Right lobe of liver (tissue), 6 donors: ENCODE measurements around the gene UBASH3B. TPM values are rescaled to one million over a fixed set of nuclear protein-coding genes. Genes with fewer than 3 reads are reported as not detected.

Source experiments
- ATAC-seq, 4 donors: fragments of 200-7000 bp; cut with Tn5 transposase; one replicate each; pipeline ENCODE4 v1.9.1; 2020; ENCODE audit warnings: mild to moderate bottlenecking in 4 of 4, moderate library complexity in 4 of 4
- DNase-seq, 3 donors: peaks; one replicate each; pipeline ENCODE4 v3.0.0-alpha.2; 2020
- H3K27ac ChIP-seq, 3 donors: fragments of 200-600 bp; one replicate each; pipeline ENCODE4 v1.8.0; 2022
- H3K27me3 ChIP-seq, 2 donors: fragments of 200-600 bp; one replicate each; pipeline ENCODE4 v1.8.0; 2022
- H3K36me3 ChIP-seq, 4 donors: fragments of 200-600 bp; sonication (generic) in 1 of 4; one replicate each; pipeline versions ENCODE4 v1.5.1 to v1.8.0; 2017 to 2022; ENCODE audit warnings: control low read depth in 1 of 4
- H3K4me1 ChIP-seq, 4 donors: fragments of 200-600 bp; sonication (generic) in 1 of 4; one replicate each; pipeline versions ENCODE4 v1.5.1 to v1.8.0; 2017 to 2022; ENCODE audit warnings: control low read depth in 1 of 4
- H3K4me3 ChIP-seq, 3 donors: fragments of 200-600 bp; one replicate each; pipeline ENCODE4 v1.8.0; 2022
- H3K9me3 ChIP-seq, 4 donors: fragments of 200-600 bp; sonication (generic) in 1 of 4; one replicate each; pipeline versions ENCODE4 v1.5.1 to v1.8.0; 2017 to 2022; ENCODE audit warnings: control low read depth in 1 of 4
- POLR2A ChIP-seq: fragments of 450-650 bp; IDR thresholded peaks from one replicate; pipeline ENCODE4 v1.6.1; 2017; ENCODE audit warnings: antibody characterized with exemption, mild to moderate bottlenecking
- WGBS: methylation state at CpG from one replicate; pipeline ENCODE4 v1.1.6; 2018; ENCODE audit warnings: low coverage, low lambda C conversion rate; ENCODE audit not compliant: insufficient coverage; ENCODE audit errors: missing lambda C conversion rate; 5-methylcytosine and 5-hydroxymethylcytosine counted together
- intact Hi-C, 2 donors: fragments of 100-400 bp; cut with DNase I; formaldehyde crosslinking; loops; one replicate each; pipeline versions ENCODE4 v1.11.2 to v1.14.1; 2022
- total RNA-seq, 6 experiments: library from RNA; depleted of rRNA in 2 of 6; stranded (reverse); fragments of >200 nt in 2 of 6; fragmentation: NEBNext Ultra II Directional in 3 of 6; extraction: Animal tissue kit (Norgen Biotek cat#: 25700) in 3 of 6; gene quantifications; one replicate each; pipeline versions ENCODE4 v1.1.0 to v1.2.4, GENCODE V29; 2016 to 2023
- TF ChIP-seq, protein P1 (sequence below), 4 donors: fragments of 200-600 bp in 3 of 4; fragments of 450-650 bp in 1 of 4; IDR thresholded peaks; one replicate each; pipeline versions ENCODE4 v1.5.1 to v1.8.0; 2016 to 2022; ENCODE audit warnings: antibody characterized with exemption in 4 of 4, mild to moderate bottlenecking in 2 of 4
- donor health status: DM: no; HTN: yes; CAD: no.
- donor health status: DM: no; HTN: no; CAD: no.
- donor health status: DM: no; HTN: no; CAD: no.
- donor health status: DM: no; HTN: yes; CAD: no.
- donor health status: DM: no; HTN: yes; CAD: no.

Gene UBASH3B
- total RNA-seq, 6 experiments from 2014 or later: 1.7 to 10.5 (median 2.4) TPM

DNA sequence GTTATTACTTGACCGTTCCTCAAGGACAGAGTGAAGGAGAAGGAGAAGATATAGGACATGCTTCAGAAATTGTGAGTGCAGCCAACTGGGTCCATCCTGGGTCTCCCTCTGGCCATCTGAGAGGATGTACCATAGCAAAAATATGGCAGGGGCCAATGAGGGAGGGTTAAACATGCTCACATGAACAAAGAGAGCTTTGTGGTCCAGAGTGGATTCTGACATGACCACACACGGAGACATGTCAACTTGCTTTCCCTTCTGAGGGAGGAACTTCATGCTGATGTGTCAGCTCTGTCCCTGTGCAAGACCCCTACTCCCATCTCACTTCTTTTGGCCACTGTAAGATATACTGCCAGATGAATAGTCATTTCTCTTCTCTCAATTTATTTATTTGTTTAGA, 3.0 kb upstream of the UBASH3B start:
- intact Hi-C loops: no loop called here
- no peak for TF ChIP-seq POLR2A
- TF ChIP-seq, protein P1, sequence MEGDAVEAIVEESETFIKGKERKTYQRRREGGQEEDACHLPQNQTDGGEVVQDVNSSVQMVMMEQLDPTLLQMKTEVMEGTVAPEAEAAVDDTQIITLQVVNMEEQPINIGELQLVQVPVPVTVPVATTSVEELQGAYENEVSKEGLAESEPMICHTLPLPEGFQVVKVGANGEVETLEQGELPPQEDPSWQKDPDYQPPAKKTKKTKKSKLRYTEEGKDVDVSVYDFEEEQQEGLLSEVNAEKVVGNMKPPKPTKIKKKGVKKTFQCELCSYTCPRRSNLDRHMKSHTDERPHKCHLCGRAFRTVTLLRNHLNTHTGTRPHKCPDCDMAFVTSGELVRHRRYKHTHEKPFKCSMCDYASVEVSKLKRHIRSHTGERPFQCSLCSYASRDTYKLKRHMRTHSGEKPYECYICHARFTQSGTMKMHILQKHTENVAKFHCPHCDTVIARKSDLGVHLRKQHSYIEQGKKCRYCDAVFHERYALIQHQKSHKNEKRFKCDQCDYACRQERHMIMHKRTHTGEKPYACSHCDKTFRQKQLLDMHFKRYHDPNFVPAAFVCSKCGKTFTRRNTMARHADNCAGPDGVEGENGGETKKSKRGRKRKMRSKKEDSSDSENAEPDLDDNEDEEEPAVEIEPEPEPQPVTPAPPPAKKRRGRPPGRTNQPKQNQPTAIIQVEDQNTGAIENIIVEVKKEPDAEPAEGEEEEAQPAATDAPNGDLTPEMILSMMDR (IDR thresholded peaks at IDR 0.05): no peak
- Histone ChIP-seq H3K4me1 (peaks cover 0 to 9% (median 6%) of the 10 kb centered on the region in 4 donors), H3K27me3 (no peaks in the 10 kb centered on the region), H3K9me3 (no peaks in the 10 kb centered on the region), H3K4me3 (no peak overlapping the region), H3K27ac (no peak overlapping the region), H3K36me3 (no peaks in the 10 kb centered on the region)
- DNase-seq (no peak), ATAC-seq (no peak)
- 90% methylated on average over 1 of the region's 2 CpGs for WGBS

DNA sequence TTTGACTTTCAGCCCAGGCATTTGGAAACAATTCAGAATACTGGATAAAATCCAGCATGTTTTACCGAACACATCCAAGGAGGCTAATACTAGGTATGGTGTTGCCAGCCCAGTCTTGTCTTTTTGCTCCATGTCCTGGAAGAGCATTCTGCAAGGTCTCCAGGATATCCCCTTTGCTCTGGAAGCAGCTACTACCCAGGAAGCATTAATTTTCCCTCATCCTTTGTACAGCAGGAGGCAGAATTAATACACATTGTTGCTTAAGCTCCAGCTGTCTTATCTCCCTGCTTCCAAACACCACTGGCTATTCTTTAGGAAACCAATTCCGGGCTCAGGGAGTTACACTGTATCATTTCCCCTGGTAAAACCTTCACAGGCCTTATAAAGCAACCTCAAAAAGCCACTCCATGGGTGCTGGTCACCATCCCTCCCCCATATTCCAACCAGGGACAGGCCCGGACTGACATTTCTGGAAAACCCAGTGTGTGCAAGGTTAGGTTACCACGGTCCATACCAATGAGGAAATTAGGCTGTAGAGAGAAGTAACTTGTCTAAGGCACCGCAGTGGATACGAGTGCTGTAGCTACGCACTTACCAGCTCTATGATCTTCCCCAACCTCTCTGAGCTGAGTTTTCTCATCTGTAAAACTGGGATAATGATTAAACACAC, 1.5 kb upstream of the UBASH3B start:
- ATAC-seq: no peak
- H3K9me3 ChIP-seq: no peaks in the 10 kb centered on the region
- DNase-seq: no peak
- TF ChIP-seq, protein P1 (IDR thresholded peaks at IDR 0.05): no peak
- no peak for TF ChIP-seq POLR2A
- WGBS: 58% methylated on average over 6 of the region's 7 CpGs
- no peak overlapping the region for H3K4me3 ChIP-seq
- H3K4me1 ChIP-seq: peaks cover 0 to 9% (median 6%) of the 10 kb centered on the region in 4 donors
- H3K27ac ChIP-seq: no peak overlapping the region
- H3K27me3 ChIP-seq: no peaks in the 10 kb centered on the region
- no peaks in the 10 kb centered on the region for H3K36me3 ChIP-seq
- intact Hi-C loops: no loop called here

DNA sequence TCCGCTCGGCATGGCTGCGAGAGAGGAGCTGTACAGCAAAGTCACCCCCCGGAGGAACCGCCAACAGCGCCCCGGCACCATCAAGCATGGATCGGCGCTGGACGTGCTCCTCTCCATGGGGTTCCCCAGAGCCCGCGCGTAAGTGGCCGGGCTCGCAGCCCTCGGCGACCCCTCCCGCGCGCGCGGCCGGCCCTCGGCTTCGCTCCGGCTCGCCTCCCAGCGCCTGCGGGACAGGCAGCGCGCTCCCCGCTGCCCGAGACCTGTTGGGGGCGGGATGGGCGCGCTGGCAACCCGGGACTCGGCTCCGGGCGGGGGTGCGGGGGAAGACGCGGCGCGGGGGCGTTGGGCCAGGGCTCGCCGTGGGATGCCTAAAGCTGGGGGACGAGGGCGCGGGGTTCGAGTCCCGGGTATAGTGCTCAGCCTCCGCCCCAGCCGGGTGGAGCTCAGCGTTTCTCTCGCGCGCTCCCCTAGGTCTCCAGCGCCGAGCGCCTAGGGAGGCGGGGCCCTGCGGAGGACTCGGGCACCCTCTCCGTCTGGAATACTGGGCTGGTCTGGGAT, 630 bp downstream of the UBASH3B start:
- no peak for TF ChIP-seq POLR2A
- TF ChIP-seq, protein P1 (IDR thresholded peaks at IDR 0.05): no peak
- intact Hi-C loops: no loop called here
- no peaks in the 10 kb centered on the region for H3K9me3 ChIP-seq
- DNase-seq (peak; percentile 59 to 69 (median 65)), ATAC-seq (peak; percentile 61 to 77 (median 72))
- peak overlapping the region; percentile 66 to 93 (median 67) for H3K4me3 ChIP-seq
- no peaks in the 10 kb centered on the region for H3K27me3 ChIP-seq
- H3K36me3 ChIP-seq: no peaks in the 10 kb centered on the region
- peak overlapping the region; percentile 38 to 90 (median 73) for H3K27ac ChIP-seq
- H3K4me1 ChIP-seq: peaks cover 0 to 9% (median 6%) of the 10 kb centered on the region in 4 donors
- no CpG with 5 or more reads among the region's 66 CpGs for WGBS

DNA sequence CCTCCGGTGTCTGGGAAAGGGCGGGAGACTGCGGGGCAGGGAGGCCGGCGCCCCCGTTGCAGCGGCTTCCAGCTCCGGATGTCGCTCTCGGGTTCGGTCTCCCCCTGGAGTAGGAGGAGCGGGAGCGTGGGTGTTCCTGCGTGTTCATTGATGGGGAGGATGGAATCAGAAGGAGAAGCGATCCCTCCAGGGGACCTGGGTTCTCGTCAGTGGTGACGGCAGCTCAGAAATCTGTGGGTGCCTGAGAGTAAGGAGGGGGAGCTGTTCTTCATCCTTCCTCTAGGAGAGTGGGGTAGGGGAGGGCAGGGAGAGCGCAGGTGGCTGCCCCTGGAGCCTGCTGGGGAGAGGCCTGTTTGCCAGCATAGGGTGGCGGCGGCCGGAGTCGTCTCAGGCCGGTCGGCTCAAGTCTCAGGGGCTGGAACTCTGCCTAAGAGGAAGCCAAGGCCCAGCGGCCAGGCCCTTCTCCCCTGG, 1.1 kb downstream of the UBASH3B start:
- DNase-seq: peak; percentile 42 to 68 (median 54)
- intact Hi-C loops: no loop called here
- H3K4me1 ChIP-seq: peaks cover 0 to 9% (median 6%) of the 10 kb centered on the region in 4 donors
- 0% methylated on average over 2 of the region's 25 CpGs for WGBS
- H3K36me3 ChIP-seq: no peaks in the 10 kb centered on the region
- H3K4me3 ChIP-seq: peak overlapping the region; percentile 66 to 93 (median 67)
- peak; percentile 7 to 13 (median 10) for ATAC-seq
- H3K9me3 ChIP-seq: no peaks in the 10 kb centered on the region
- TF ChIP-seq, protein P1 (IDR thresholded peaks at IDR 0.05): no peak
- no peak for TF ChIP-seq POLR2A
- no peaks in the 10 kb centered on the region for H3K27me3 ChIP-seq
- peak overlapping the region; percentile 38 to 90 (median 73) for H3K27ac ChIP-seq
